Small intestine (tissue), 7 donors: Measurements from ENCODE around the gene ST8SIA4. TPM values are rescaled to one million over a fixed set of nuclear protein-coding genes. Genes with fewer than 3 reads are reported as not detected.
A peak's percentile ranks its signal among the peaks of the same experiment; 100 is the strongest.

ENCODE experiments used
- DNase-seq, 2 donors: peaks; one replicate each; pipeline versions ENCODE4 v3.0.0 to v3.0.0-alpha.2; 2013
- FAIRE-seq: peaks from 2 replicates; lab custom pipeline; 2012; peaks lifted over from hg19 to GRCh38; lab: Jason Lieb, UNC
- H3K27ac ChIP-seq, 3 donors: one replicate each; pipeline ENCODE4 v1.5.1; 2013; ENCODE audit warnings: low read length in 2 of 3, mild to moderate bottlenecking in 2 of 3, control low read depth in 1 of 3, inconsistent platforms in 1 of 3, low read depth in 1 of 3, moderate library complexity in 1 of 3
- H3K27me3 ChIP-seq, 3 donors: one replicate each; pipeline ENCODE4 v1.6.1; 2013; ENCODE audit warnings: low read length in 3 of 3, inconsistent platforms in 1 of 3; ENCODE audit not compliant: control insufficient read depth in 3 of 3, insufficient read depth in 3 of 3
- H3K36me3 ChIP-seq, 3 donors: one replicate each; pipeline ENCODE4 v1.6.1; 2013; ENCODE audit warnings: low read length in 3 of 3, inconsistent platforms in 1 of 3, low read depth in 1 of 3, mild to moderate bottlenecking in 1 of 3, moderate library complexity in 1 of 3; ENCODE audit not compliant: control insufficient read depth in 3 of 3, insufficient read depth in 2 of 3
- H3K4me1 ChIP-seq, 3 donors: one replicate each; pipeline ENCODE4 v1.6.1; 2013; ENCODE audit warnings: low read length in 2 of 3, inconsistent platforms in 1 of 3, low read depth in 1 of 3, mild to moderate bottlenecking in 1 of 3, moderate library complexity in 1 of 3; ENCODE audit not compliant: control insufficient read depth in 3 of 3, insufficient read depth in 2 of 3
- H3K4me3 ChIP-seq, 3 donors: one replicate each; pipeline ENCODE4 v1.5.1; 2013; ENCODE audit warnings: low read length in 3 of 3, control low read depth in 1 of 3, inconsistent platforms in 1 of 3, low read depth in 1 of 3, mild to moderate bottlenecking in 1 of 3, moderate library complexity in 1 of 3
- H3K9me3 ChIP-seq, 2 donors: one replicate each; pipeline ENCODE4 v1.6.1; 2013; ENCODE audit warnings: low read depth in 1 of 2, low read length in 1 of 2; ENCODE audit not compliant: control insufficient read depth in 2 of 2, insufficient read depth in 1 of 2
- WGBS, 3 donors: extraction: QIAGEN DNeasy Blood & Tissue Kit; methylation state at CpG; one replicate each; pipeline ENCODE4 v1.1.7; 2013; 5-methylcytosine and 5-hydroxymethylcytosine counted together
- polyA plus RNA-seq, 4 donors: library from polyadenylated mRNA; stranded (reverse) in 3 of 4; unstranded in 1 of 4; fragments of 200-250 nt in 3 of 4; fragments of 120-200 nt in 1 of 4; gene quantifications; one replicate each; pipeline versions ENCODE4 v1.2.1 to v1.2.3, GENCODE V29; 2013
- donor health status: healthy with polysubstance abuse.
- donor health status: control.
- donor health status: control.
- donor health status: Bipolar disorder and iron deficiency.
- donor health status: healthy.

Gene ST8SIA4
- polyA plus RNA-seq, 4 donors, result 0.27 to 5.9 (median 1.5) TPM

- no peak overlapping the region for H3K4me3 ChIP-seq
- 43 to 62% (median 62%) methylated on average over 4 of the region's 4 CpGs for WGBS, 3 donors
- H3K27ac ChIP-seq, result peak overlapping the region in 2 of 3 donors; percentile 24 to 38
- H3K9me3 ChIP-seq, result no peaks in the 10 kb centered on the region
- H3K27me3 ChIP-seq, result no peaks in the 10 kb centered on the region
- DNase-seq, result no peak
- no peaks in the 10 kb centered on the region for H3K36me3 ChIP-seq
- H3K4me1 ChIP-seq, result no peaks in the 10 kb centered on the region
- no peak for FAIRE-seq
Observed at GRCh38 chr5:100846772-100847171, 56.3 kb downstream of the ST8SIA4 start.

GRCh38 chr5:100842080-100842479 is 61.0 kb downstream of the ST8SIA4 start:
- no peaks in the 10 kb centered on the region for H3K9me3 ChIP-seq
- H3K27me3 ChIP-seq, result no peaks in the 10 kb centered on the region
- FAIRE-seq, result no peak
- H3K36me3 ChIP-seq, result no peaks in the 10 kb centered on the region
- H3K4me3 ChIP-seq, result no peak overlapping the region
- no peak for DNase-seq
- H3K4me1 ChIP-seq, result no peaks in the 10 kb centered on the region
- H3K27ac ChIP-seq, result no peak overlapping the region
- WGBS, 3 donors, result 59 to 91% (median 73%) methylated on average over 2 of the region's 2 CpGs

DNA sequence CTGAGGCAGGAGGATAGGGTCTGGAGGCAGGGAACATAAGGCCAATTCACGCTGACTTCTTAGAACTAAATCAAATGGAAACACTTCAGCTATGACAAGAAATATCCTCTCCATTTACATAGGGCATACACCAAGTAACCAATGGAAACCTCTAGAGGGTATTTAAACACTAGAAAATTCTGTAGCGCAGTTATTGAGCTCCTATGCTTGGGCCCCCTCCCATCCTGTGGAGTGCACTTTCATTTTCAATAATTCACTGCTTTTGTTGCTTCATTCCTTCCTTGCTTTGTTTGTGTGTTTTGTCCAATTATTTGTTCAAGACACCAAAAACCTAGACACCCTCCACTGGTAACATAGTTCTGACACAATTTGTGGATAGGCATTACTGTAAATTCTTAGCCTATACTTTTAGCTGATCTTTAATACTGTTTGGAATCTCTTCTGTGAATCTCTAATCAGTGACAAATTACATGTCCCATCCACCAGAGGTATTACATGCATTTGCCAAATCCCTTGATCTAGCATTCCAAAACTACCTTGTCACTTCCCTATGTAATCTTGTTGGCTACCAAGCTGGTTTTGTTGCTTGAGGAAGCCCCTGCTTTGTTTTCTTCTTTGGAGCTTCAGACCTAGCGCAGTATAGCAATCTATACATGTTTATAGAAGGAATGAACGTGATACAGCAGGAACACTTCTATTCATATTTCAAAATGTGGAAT is 61.6 kb downstream of the ST8SIA4 start:
- H3K27ac ChIP-seq, result peak overlapping the region in 1 of 3 donors; percentile 45
- no peaks in the 10 kb centered on the region for H3K9me3 ChIP-seq
- no peak for DNase-seq
- H3K4me3 ChIP-seq, result no peak overlapping the region
- H3K36me3 ChIP-seq, result no peaks in the 10 kb centered on the region
- H3K4me1 ChIP-seq, result no peaks in the 10 kb centered on the region
- 68 to 81% (median 71%) methylated on average over 4 of the region's 4 CpGs for WGBS, 3 donors
- no peaks in the 10 kb centered on the region for H3K27me3 ChIP-seq
- no peak for FAIRE-seq

GRCh38 chr5:100840789-100841188 is 62.3 kb downstream of the ST8SIA4 start:
- H3K9me3 ChIP-seq, result no peaks in the 10 kb centered on the region
- H3K4me1 ChIP-seq, result no peaks in the 10 kb centered on the region
- WGBS, 3 donors, result 7 to 36% (median 10%) methylated on average over 1 of the region's 1 CpG
- no peak overlapping the region for H3K4me3 ChIP-seq
- no peaks in the 10 kb centered on the region for H3K27me3 ChIP-seq
- DNase-seq, result no peak
- FAIRE-seq, result no peak
- H3K36me3 ChIP-seq, result no peaks in the 10 kb centered on the region
- H3K27ac ChIP-seq, result peak overlapping the region in 1 of 3 donors; percentile 20

- Histone ChIP-seq H3K36me3 (no peaks in the 10 kb centered on the region), H3K27me3 (no peaks in the 10 kb centered on the region), H3K9me3 (no peaks in the 10 kb centered on the region), H3K4me1 (no peaks in the 10 kb centered on the region), H3K4me3 (no peak overlapping the region), H3K27ac (no peak overlapping the region)
- DNase-seq (no peak), FAIRE-seq (no peak)
- 43 to 76% (median 74%) methylated on average over 2 of the region's 2 CpGs for WGBS, 3 donors
Observed at GRCh38 chr5:100840370-100840769, 62.7 kb downstream of the ST8SIA4 start.

GRCh38 chr5:100838048-100838473 is 65.0 kb downstream of the ST8SIA4 start:
- Histone ChIP-seq H3K27ac (no peak overlapping the region), H3K4me1 (no peaks in the 10 kb centered on the region), H3K36me3 (no peaks in the 10 kb centered on the region), H3K27me3 (no peaks in the 10 kb centered on the region), H3K9me3 (no peaks in the 10 kb centered on the region), H3K4me3 (no peak overlapping the region)
- DNase-seq (no peak), FAIRE-seq (no peak)
- 67 to 94% (median 68%) methylated on average over 2 of the region's 2 CpGs for WGBS, 3 donors

DNA sequence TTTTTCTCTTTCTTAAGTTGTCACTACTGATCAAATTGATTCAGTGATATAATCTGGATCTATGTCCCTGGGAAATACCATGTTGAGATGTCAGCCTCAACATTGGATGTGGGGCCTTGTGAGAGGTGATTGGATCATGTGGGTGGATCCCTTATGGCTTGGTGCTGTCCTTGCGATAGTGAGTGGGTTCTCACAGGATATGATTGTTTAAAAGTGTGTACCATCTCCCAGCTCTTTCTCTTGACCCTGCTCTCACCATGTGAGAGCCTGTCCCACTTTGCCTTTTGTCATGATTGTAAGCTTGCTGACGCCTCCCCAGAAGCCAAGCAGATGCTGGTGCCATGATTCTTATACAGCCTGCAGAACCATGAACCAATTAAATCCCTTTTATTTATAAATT is 68.6 kb downstream of the ST8SIA4 start:
- Histone ChIP-seq H3K36me3 (no peaks in the 10 kb centered on the region), H3K27ac (no peak overlapping the region), H3K9me3 (no peaks in the 10 kb centered on the region), H3K4me1 (no peaks in the 10 kb centered on the region), H3K27me3 (no peaks in the 10 kb centered on the region), H3K4me3 (no peak overlapping the region)
- no peak for FAIRE-seq
- no peak for DNase-seq
- 92 to 97% (median 95%) methylated on average over 2 of the region's 2 CpGs for WGBS, 3 donors

DNA sequence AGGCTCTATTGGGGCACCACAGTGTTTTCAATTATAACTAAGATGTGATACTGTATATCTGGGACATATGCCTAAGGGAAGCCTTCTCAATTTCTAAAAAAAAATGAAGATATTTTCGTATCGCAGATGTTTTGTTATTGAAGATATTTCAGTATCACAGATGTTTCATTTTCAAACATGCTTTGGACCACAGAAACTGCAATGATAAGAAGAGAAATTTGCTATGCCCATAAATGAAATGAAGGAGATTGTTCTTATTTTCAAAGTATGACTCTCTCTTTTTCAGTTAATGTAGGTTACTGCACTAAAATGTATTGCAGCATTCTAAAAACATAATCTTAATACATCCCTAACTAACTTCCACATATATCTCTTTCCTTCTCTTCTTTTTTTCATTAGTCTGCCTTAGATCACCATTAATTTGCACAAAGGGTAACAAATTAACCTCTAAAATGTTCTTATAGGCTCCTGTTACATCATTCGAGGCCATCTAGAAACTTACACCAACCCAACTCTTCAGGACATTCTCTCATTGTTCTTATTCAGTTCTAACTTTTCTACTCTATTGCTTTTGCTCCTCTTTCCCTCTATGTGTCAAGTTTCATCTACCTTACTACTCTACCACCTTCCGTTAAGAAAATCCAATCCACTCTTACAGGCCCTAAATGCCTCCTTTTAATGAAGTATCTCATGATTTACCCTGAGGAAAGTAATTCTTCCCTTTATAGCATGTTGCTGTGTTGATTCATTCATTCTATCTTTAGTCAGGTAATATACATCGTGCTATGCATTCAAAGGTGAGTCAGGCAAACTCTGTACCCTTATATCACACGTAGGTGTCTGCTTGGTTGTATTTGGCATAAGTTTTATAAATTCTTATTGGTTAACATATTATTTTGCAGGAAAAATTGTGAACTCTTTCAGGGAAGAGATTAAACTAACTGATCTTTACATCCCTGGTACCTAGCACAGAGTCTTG is 70.5 kb downstream of the ST8SIA4 start:
- WGBS, 3 donors, result 77 to 86% (median 80%) methylated on average over 6 of the region's 6 CpGs
- no peak overlapping the region for H3K4me3 ChIP-seq
- FAIRE-seq (no peak), DNase-seq (no peak)
- H3K4me1 ChIP-seq, result peaks cover 0 to 5% (median 0%) of the 10 kb centered on the region in 3 donors
- no peaks in the 10 kb centered on the region for H3K9me3 ChIP-seq
- no peak overlapping the region for H3K27ac ChIP-seq
- H3K27me3 ChIP-seq, result no peaks in the 10 kb centered on the region
- no peaks in the 10 kb centered on the region for H3K36me3 ChIP-seq
